ENCODE data around the gene TEX52.
"Not testable (repeated sequence)": the region's sequence is repeated elsewhere in the genome, so short reads cannot be mapped to it uniquely, and the experiment has no call there.

GRCh38 chr12:2863402-2863801, 6.6 kb upstream of the TEX52 start:
- not testable (repeated sequence) for TF ChIP-seq CTCF (IDR thresholded peaks at IDR 0.05; ENCODE audit: low read depth, low read length); EZH2phosphoT487 (IDR thresholded peaks at IDR 0.05; ENCODE audit: low read depth)
